ENCODE measurements around the gene CR1. TPM values are rescaled to one million over a fixed set of nuclear protein-coding genes. Genes with fewer than 3 reads are reported as not detected.
"Not testable (repeated sequence)": the region's sequence is repeated elsewhere in the genome, so short reads cannot be mapped to it uniquely, and the experiment has no call there.

Gene CR1
- total and polyA plus RNA-seq, 8 donors: 0.39 to 37.4 (median 0.79) TPM

- H3K4me1 ChIP-seq: no peaks in the 10 kb centered on the region
- intact Hi-C loops (cut with DNase I): no loop called here
- peaks cover 0 to 42% of the 10 kb centered on the region in 2 donors for H3K36me3 ChIP-seq
- H3K4me3 ChIP-seq: no peak overlapping the region
- H3K27me3 ChIP-seq: no peaks in the 10 kb centered on the region
- H3K27ac ChIP-seq: no peak overlapping the region
- no peak for ATAC-seq
- DNase-seq: no peak
- no peak for TF ChIP-seq CTCF (IDR thresholded peaks at IDR 0.05)
- no peaks in the 10 kb centered on the region for H3K9me3 ChIP-seq
Observed at GRCh38 chr1:207626972-207627337, 131.0 kb downstream of the CR1 start.

GRCh38 chr1:207627496-207627895, 131.5 kb downstream of the CR1 start:
- DNase-seq: no peak
- Histone ChIP-seq H3K4me1 (no peaks in the 10 kb centered on the region), H3K4me3 (no peak overlapping the region), H3K27ac (no peak overlapping the region), H3K36me3 (peaks cover 0 to 41% of the 10 kb centered on the region in 2 donors), H3K9me3 (no peaks in the 10 kb centered on the region), H3K27me3 (no peaks in the 10 kb centered on the region)
- no peak for TF ChIP-seq CTCF (IDR thresholded peaks at IDR 0.05)
- intact Hi-C loops (cut with DNase I): no loop called here
- no peak for ATAC-seq

- DNase-seq (no peak), ATAC-seq (no peak)
- intact Hi-C loops (cut with DNase I): no loop called here
- H3K27me3 ChIP-seq: no peaks in the 10 kb centered on the region
- H3K4me1 ChIP-seq: no peaks in the 10 kb centered on the region
- H3K4me3 ChIP-seq: no peak overlapping the region
- no peak for TF ChIP-seq CTCF (IDR thresholded peaks at IDR 0.05)
- peaks cover 0 to 40% of the 10 kb centered on the region in 2 donors for H3K36me3 ChIP-seq
- H3K27ac ChIP-seq: no peak overlapping the region
- H3K9me3 ChIP-seq: no peaks in the 10 kb centered on the region
Observed at GRCh38 chr1:207628776-207629175, 132.8 kb downstream of the CR1 start.

GRCh38 chr1:207631137-207631536, 135.2 kb downstream of the CR1 start:
- Histone ChIP-seq H3K9me3 (no peaks in the 10 kb centered on the region), H3K27ac (no peak overlapping the region), H3K4me1 (no peaks in the 10 kb centered on the region), H3K4me3 (no peak overlapping the region), H3K36me3 (peaks cover 0 to 28% of the 10 kb centered on the region in 2 donors), H3K27me3 (no peaks in the 10 kb centered on the region)
- DNase-seq (no peak), ATAC-seq (no peak)
- intact Hi-C loops (cut with DNase I): no loop called here
- no peak for TF ChIP-seq CTCF (IDR thresholded peaks at IDR 0.05)

GRCh38 chr1:207633226-207633625, 137.3 kb downstream of the CR1 start:
- Histone ChIP-seq H3K36me3 (peaks cover 0 to 27% of the 10 kb centered on the region in 2 donors), H3K27me3 (no peaks in the 10 kb centered on the region), H3K4me3 (no peak overlapping the region), H3K27ac (no peak overlapping the region), H3K4me1 (no peaks in the 10 kb centered on the region), H3K9me3 (no peaks in the 10 kb centered on the region)
- intact Hi-C loops (cut with DNase I): no loop called here
- DNase-seq (no peak), ATAC-seq (no peak)
- TF ChIP-seq CTCF (IDR thresholded peaks at IDR 0.05): no peak

- H3K9me3 ChIP-seq; DNase-seq; H3K4me1 ChIP-seq; ATAC-seq; intact Hi-C loops (cut with DNase I); H3K27ac ChIP-seq; H3K4me3 ChIP-seq; H3K27me3 ChIP-seq: not testable (repeated sequence)
- H3K36me3 ChIP-seq: peaks cover 0 to 27% of the 10 kb centered on the region in 2 donors
Observed at GRCh38 chr1:207633699-207634289, 137.8 kb downstream of the CR1 start.

GRCh38 chr1:207634293-207634692, 138.3 kb downstream of the CR1 start:
- H3K27me3 ChIP-seq; ATAC-seq; H3K27ac ChIP-seq; H3K9me3 ChIP-seq; H3K4me3 ChIP-seq; DNase-seq; intact Hi-C loops (cut with DNase I); H3K4me1 ChIP-seq: not testable (repeated sequence)
- H3K36me3 ChIP-seq: peaks cover 0 to 27% of the 10 kb centered on the region in 2 donors

GRCh38 chr1:207635569-207636186, 139.7 kb downstream of the CR1 start:
- H3K9me3 ChIP-seq; H3K27ac ChIP-seq; intact Hi-C loops (cut with DNase I); H3K4me1 ChIP-seq; ATAC-seq; DNase-seq; H3K27me3 ChIP-seq; H3K4me3 ChIP-seq: not testable (repeated sequence)
- H3K36me3 ChIP-seq: peaks cover 0 to 27% of the 10 kb centered on the region in 2 donors

Data from left lung (tissue), 10 donors.